Activated naive CD8-positive, alpha-beta T cell treated with anti-CD3 and anti-CD28 coated beads for 36 hours (primary cell): ENCODE measurements around the gene FKBP1A. TPM values are rescaled to one million over a fixed set of nuclear protein-coding genes. Genes with fewer than 3 reads are reported as not detected.
"Not testable (repeated sequence)": the region's sequence is repeated elsewhere in the genome, so short reads cannot be mapped to it uniquely, and the experiment has no call there.

Source experiments
- DNase-seq: peaks from one replicate; pipeline ENCODE4 v3.0.0; 2021
- H3K27ac Mint-ChIP-seq: one replicate; pipeline ENCODE4 v1.8.0; 2022; ENCODE audit warnings: mild to moderate bottlenecking, moderate library complexity, mixed read lengths
- H3K27me3 Mint-ChIP-seq: one replicate; pipeline ENCODE4 v1.8.0; 2022; ENCODE audit warnings: mild to moderate bottlenecking, mixed read lengths
- H3K36me3 Mint-ChIP-seq: one replicate; pipeline ENCODE4 v1.8.0; 2021; ENCODE audit warnings: mild to moderate bottlenecking, mixed read lengths
- H3K4me1 Mint-ChIP-seq: one replicate; pipeline ENCODE4 v1.8.0; 2021; ENCODE audit warnings: mixed read lengths
- H3K4me3 Mint-ChIP-seq: one replicate; pipeline ENCODE4 v1.8.0; 2022; ENCODE audit warnings: mild to moderate bottlenecking, moderate library complexity, mixed read lengths
- H3K9me3 Mint-ChIP-seq: one replicate; pipeline ENCODE4 v1.8.0; 2022; ENCODE audit warnings: mixed read lengths
- total RNA-seq, 2 experiments: library from RNA; stranded (reverse); gene quantifications; one replicate each; pipeline ENCODE4 v1.2.3, GENCODE V29; 2021

The FKBP1A gene
- total RNA-seq, 2 experiments from 2014 or later, result 315 to 324 TPM

- peaks cover 19% of the 10 kb centered on the region for H3K4me1 Mint-ChIP-seq
- H3K4me3 Mint-ChIP-seq, H3K27me3 Mint-ChIP-seq, H3K27ac Mint-ChIP-seq, H3K36me3 Mint-ChIP-seq, H3K9me3 Mint-ChIP-seq, DNase-seq: not testable (repeated sequence)
These were observed 5.3 kb upstream of the FKBP1A start for GRCh38 chr20:1398185-1398584.

GRCh38 chr20:1397710-1398109 lies 4.9 kb upstream of the FKBP1A start:
- no peak for DNase-seq
- Mint-ChIP-seq H3K36me3 (no peaks in the 10 kb centered on the region), H3K27ac (no peak overlapping the region), H3K4me3 (no peak overlapping the region), H3K9me3 (peaks cover 6% of the 10 kb centered on the region), H3K4me1 (peaks cover 21% of the 10 kb centered on the region), H3K27me3 (no peaks in the 10 kb centered on the region)

GRCh38 chr20:1396702-1397101 lies 3.8 kb upstream of the FKBP1A start:
- Mint-ChIP-seq H3K9me3 (peaks cover 3% of the 10 kb centered on the region), H3K36me3 (no peaks in the 10 kb centered on the region), H3K27ac (no peak overlapping the region), H3K4me1 (peaks cover 15% of the 10 kb centered on the region), H3K27me3 (no peaks in the 10 kb centered on the region), H3K4me3 (no peak overlapping the region)
- DNase-seq, result no peak

GRCh38 chr20:1396264-1396663 lies 3.4 kb upstream of the FKBP1A start:
- Mint-ChIP-seq H3K36me3 (peaks cover 3% of the 10 kb centered on the region), H3K4me1 (peaks cover 17% of the 10 kb centered on the region), H3K27me3 (no peaks in the 10 kb centered on the region), H3K27ac (no peak overlapping the region), H3K9me3 (peaks cover 3% of the 10 kb centered on the region), H3K4me3 (no peak overlapping the region)
- no peak for DNase-seq

- no peak overlapping the region for H3K4me3 Mint-ChIP-seq
- H3K27me3 Mint-ChIP-seq, result no peaks in the 10 kb centered on the region
- peaks cover 3% of the 10 kb centered on the region for H3K9me3 Mint-ChIP-seq
- H3K4me1 Mint-ChIP-seq, result peaks cover 32% of the 10 kb centered on the region
- DNase-seq, result no peak
- H3K27ac Mint-ChIP-seq, result no peak overlapping the region
- H3K36me3 Mint-ChIP-seq, result peaks cover 14% of the 10 kb centered on the region
These were observed 1.8 kb upstream of the FKBP1A start for GRCh38 chr20:1394686-1395085.

- Mint-ChIP-seq H3K9me3 (peaks cover 3% of the 10 kb centered on the region), H3K4me1 (peaks cover 41% of the 10 kb centered on the region), H3K36me3 (peaks cover 19% of the 10 kb centered on the region), H3K27ac (peak overlapping the region; percentile 89), H3K4me3 (peak overlapping the region; percentile 92), H3K27me3 (no peaks in the 10 kb centered on the region)
- no peak for DNase-seq
These were observed 641 bp upstream of the FKBP1A start for GRCh38 chr20:1393507-1393882.

GRCh38 chr20:1392443-1392692 lies 486 bp downstream of the FKBP1A start:
- H3K27me3 Mint-ChIP-seq, result no peaks in the 10 kb centered on the region
- H3K4me3 Mint-ChIP-seq, result peak overlapping the region; percentile 87
- H3K36me3 Mint-ChIP-seq, result peaks cover 24% of the 10 kb centered on the region
- no peak for DNase-seq
- H3K9me3 Mint-ChIP-seq, result peaks cover 3% of the 10 kb centered on the region
- H3K27ac Mint-ChIP-seq, result peak overlapping the region; percentile 90
- peaks cover 51% of the 10 kb centered on the region for H3K4me1 Mint-ChIP-seq

GRCh38 chr20:1391640-1392442 lies 1.0 kb downstream of the FKBP1A start:
- DNase-seq, result no peak
- Mint-ChIP-seq H3K27me3 (no peaks in the 10 kb centered on the region), H3K4me3 (peak overlapping the region; percentile 87), H3K27ac (peak overlapping the region; percentile 90), H3K9me3 (no peaks in the 10 kb centered on the region), H3K36me3 (peaks cover 24% of the 10 kb centered on the region), H3K4me1 (peaks cover 51% of the 10 kb centered on the region)

- no peaks in the 10 kb centered on the region for H3K9me3 Mint-ChIP-seq
- peaks cover 33% of the 10 kb centered on the region for H3K36me3 Mint-ChIP-seq
- peak overlapping the region; percentile 90 for H3K27ac Mint-ChIP-seq
- DNase-seq, result no peak
- peaks cover 59% of the 10 kb centered on the region for H3K4me1 Mint-ChIP-seq
- peak overlapping the region; percentile 87 for H3K4me3 Mint-ChIP-seq
- H3K27me3 Mint-ChIP-seq, result no peaks in the 10 kb centered on the region
These were observed 2.1 kb downstream of the FKBP1A start for GRCh38 chr20:1390581-1391403.

GRCh38 chr20:1389703-1390580 lies 2.9 kb downstream of the FKBP1A start:
- no peak for DNase-seq
- peaks cover 64% of the 10 kb centered on the region for H3K4me1 Mint-ChIP-seq
- no peaks in the 10 kb centered on the region for H3K9me3 Mint-ChIP-seq
- H3K27ac Mint-ChIP-seq, result peak overlapping the region; percentile 90
- no peaks in the 10 kb centered on the region for H3K27me3 Mint-ChIP-seq
- H3K4me3 Mint-ChIP-seq, result peak overlapping the region; percentile 87
- peaks cover 38% of the 10 kb centered on the region for H3K36me3 Mint-ChIP-seq

- peak overlapping the region; percentile 81 for H3K27ac Mint-ChIP-seq
- peaks cover 73% of the 10 kb centered on the region for H3K4me1 Mint-ChIP-seq
- DNase-seq, result no peak
- H3K9me3 Mint-ChIP-seq, result no peaks in the 10 kb centered on the region
- H3K36me3 Mint-ChIP-seq, result peaks cover 38% of the 10 kb centered on the region
- H3K4me3 Mint-ChIP-seq, result peak overlapping the region; percentile 70
- no peaks in the 10 kb centered on the region for H3K27me3 Mint-ChIP-seq
These were observed 3.9 kb downstream of the FKBP1A start for GRCh38 chr20:1388741-1389483.

GRCh38 chr20:1388253-1388652 lies 4.6 kb downstream of the FKBP1A start:
- H3K4me3 Mint-ChIP-seq, result peak overlapping the region; percentile 70
- H3K36me3 Mint-ChIP-seq, result peaks cover 41% of the 10 kb centered on the region
- no peaks in the 10 kb centered on the region for H3K27me3 Mint-ChIP-seq
- H3K9me3 Mint-ChIP-seq, result no peaks in the 10 kb centered on the region
- H3K27ac Mint-ChIP-seq, result peak overlapping the region; percentile 81
- H3K4me1 Mint-ChIP-seq, result peaks cover 72% of the 10 kb centered on the region
- DNase-seq, result no peak

- Mint-ChIP-seq H3K27me3 (no peaks in the 10 kb centered on the region), H3K27ac (peak overlapping the region; percentile 16), H3K4me3 (no peak overlapping the region), H3K36me3 (peaks cover 44% of the 10 kb centered on the region), H3K9me3 (no peaks in the 10 kb centered on the region), H3K4me1 (peaks cover 87% of the 10 kb centered on the region)
- no peak for DNase-seq
These were observed 6.5 kb downstream of the FKBP1A start for GRCh38 chr20:1386323-1386722.

GRCh38 chr20:1383623-1384404 lies 9.0 kb downstream of the FKBP1A start:
- peaks cover 90% of the 10 kb centered on the region for H3K4me1 Mint-ChIP-seq
- H3K4me3 Mint-ChIP-seq, result no peak overlapping the region
- H3K36me3 Mint-ChIP-seq, result peaks cover 36% of the 10 kb centered on the region
- no peaks in the 10 kb centered on the region for H3K9me3 Mint-ChIP-seq
- H3K27me3 Mint-ChIP-seq, result no peaks in the 10 kb centered on the region
- H3K27ac Mint-ChIP-seq, result no peak overlapping the region
- DNase-seq, result no peak
